ENCODE measurements around the gene NAALADL2.
A peak's percentile ranks its signal among the peaks of the same experiment; 100 is the strongest.

The NAALADL2 gene

GRCh38 chr3:175648899-175649298 lies 789.8 kb downstream of the NAALADL2 start:
- Histone ChIP-seq H3K4me3 (ENCODE audit: low read depth, low read length) (no peak overlapping the region), H3K27ac (ENCODE audit: low read depth, low read length) (no peak overlapping the region), H3K27me3 (ENCODE audit: control insufficient read depth, insufficient read depth, low read length) (no peaks in the 10 kb centered on the region), H3K9me3 (ENCODE audit: control insufficient read depth, insufficient read depth, low read depth, low read length) (no peaks in the 10 kb centered on the region), H3K4me1 (ENCODE audit: control insufficient read depth, insufficient read depth, low read length) (no peaks in the 10 kb centered on the region), H3K9ac (ENCODE audit: low read length) (no peak overlapping the region), H3K36me3 (ENCODE audit: control insufficient read depth, insufficient read depth, low read length) (no peaks in the 10 kb centered on the region)

DNA sequence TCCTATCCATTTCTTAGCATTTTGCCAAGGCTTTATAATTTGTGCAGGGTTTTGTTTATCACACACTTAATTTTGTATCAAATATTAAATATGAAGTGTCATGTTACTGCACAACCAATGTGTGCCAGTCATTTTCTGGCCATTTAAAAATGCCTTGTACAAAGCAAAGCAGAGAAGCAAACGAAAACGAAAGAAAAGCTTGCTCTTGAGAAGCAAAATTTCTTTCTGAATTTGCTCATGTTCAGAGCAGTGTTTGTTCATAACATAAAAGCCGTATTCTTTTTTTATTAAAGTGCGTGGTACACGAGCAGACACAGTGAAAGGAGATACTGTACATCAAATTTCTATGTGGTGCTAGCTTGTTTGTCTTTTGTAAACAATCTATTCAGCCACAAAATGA lies 792.6 kb downstream of the NAALADL2 start:
- Histone ChIP-seq H3K27ac (ENCODE audit: low read depth, low read length) (no peak overlapping the region), H3K27me3 (ENCODE audit: control insufficient read depth, insufficient read depth, low read length) (no peaks in the 10 kb centered on the region), H3K9ac (ENCODE audit: low read length) (no peak overlapping the region), H3K36me3 (ENCODE audit: control insufficient read depth, insufficient read depth, low read length) (no peaks in the 10 kb centered on the region), H3K4me3 (ENCODE audit: low read depth, low read length) (no peak overlapping the region), H3K4me1 (ENCODE audit: control insufficient read depth, insufficient read depth, low read length) (no peaks in the 10 kb centered on the region), H3K9me3 (ENCODE audit: control insufficient read depth, insufficient read depth, low read depth, low read length) (no peaks in the 10 kb centered on the region)

DNA sequence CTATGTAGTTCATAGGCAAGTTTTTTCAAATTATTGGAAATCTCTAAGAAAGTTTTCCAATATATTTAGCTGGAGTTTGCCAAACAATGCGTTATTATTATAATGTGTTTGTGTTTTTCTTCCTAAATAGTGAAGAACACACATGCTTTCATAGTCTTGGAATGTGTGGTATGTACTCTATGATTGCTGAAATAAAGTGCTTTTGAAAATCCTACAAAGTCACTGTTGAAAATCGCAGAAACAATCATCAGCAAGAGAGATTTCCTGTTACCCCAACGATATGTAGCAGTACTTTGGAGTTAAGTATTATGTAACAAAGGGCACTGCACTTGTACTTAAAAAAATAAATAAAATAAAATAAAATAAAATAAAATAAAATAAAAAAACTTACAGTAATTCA lies 796.2 kb downstream of the NAALADL2 start:
- no peaks in the 10 kb centered on the region for H3K36me3 ChIP-seq (ENCODE audit: control insufficient read depth, insufficient read depth, low read length)
- no peak overlapping the region for H3K27ac ChIP-seq (ENCODE audit: low read depth, low read length)
- H3K9ac ChIP-seq (ENCODE audit: low read length), result no peak overlapping the region

GRCh38 chr3:175656461-175656860 lies 797.3 kb downstream of the NAALADL2 start:
- Histone ChIP-seq H3K4me3 (ENCODE audit: low read depth, low read length) (no peak overlapping the region), H3K9ac (ENCODE audit: low read length) (no peak overlapping the region), H3K4me1 (ENCODE audit: control insufficient read depth, insufficient read depth, low read length) (no peaks in the 10 kb centered on the region), H3K27me3 (ENCODE audit: control insufficient read depth, insufficient read depth, low read length) (no peaks in the 10 kb centered on the region), H3K9me3 (ENCODE audit: control insufficient read depth, insufficient read depth, low read depth, low read length) (no peaks in the 10 kb centered on the region), H3K36me3 (ENCODE audit: control insufficient read depth, insufficient read depth, low read length) (no peaks in the 10 kb centered on the region), H3K27ac (ENCODE audit: low read depth, low read length) (no peak overlapping the region)

More for the DNA sequence above, 796.2 kb downstream of the NAALADL2 start:
- no peak overlapping the region for H3K4me3 ChIP-seq (ENCODE audit: low read depth, low read length)
- H3K9me3 ChIP-seq (ENCODE audit: control insufficient read depth, insufficient read depth, low read depth, low read length), result no peaks in the 10 kb centered on the region
- no peaks in the 10 kb centered on the region for H3K4me1 ChIP-seq (ENCODE audit: control insufficient read depth, insufficient read depth, low read length)
- H3K27me3 ChIP-seq (ENCODE audit: control insufficient read depth, insufficient read depth, low read length), result no peaks in the 10 kb centered on the region

- Histone ChIP-seq H3K27ac (ENCODE audit: low read depth, low read length) (no peak overlapping the region), H3K9me3 (ENCODE audit: control insufficient read depth, insufficient read depth, low read depth, low read length) (no peaks in the 10 kb centered on the region), H3K36me3 (ENCODE audit: control insufficient read depth, insufficient read depth, low read length) (no peaks in the 10 kb centered on the region), H3K4me1 (ENCODE audit: control insufficient read depth, insufficient read depth, low read length) (no peaks in the 10 kb centered on the region), H3K4me3 (ENCODE audit: low read depth, low read length) (no peak overlapping the region), H3K27me3 (ENCODE audit: control insufficient read depth, insufficient read depth, low read length) (no peaks in the 10 kb centered on the region), H3K9ac (ENCODE audit: low read length) (no peak overlapping the region)
Measured at GRCh38 chr3:175659670-175660350, 800.7 kb downstream of the NAALADL2 start.

DNA sequence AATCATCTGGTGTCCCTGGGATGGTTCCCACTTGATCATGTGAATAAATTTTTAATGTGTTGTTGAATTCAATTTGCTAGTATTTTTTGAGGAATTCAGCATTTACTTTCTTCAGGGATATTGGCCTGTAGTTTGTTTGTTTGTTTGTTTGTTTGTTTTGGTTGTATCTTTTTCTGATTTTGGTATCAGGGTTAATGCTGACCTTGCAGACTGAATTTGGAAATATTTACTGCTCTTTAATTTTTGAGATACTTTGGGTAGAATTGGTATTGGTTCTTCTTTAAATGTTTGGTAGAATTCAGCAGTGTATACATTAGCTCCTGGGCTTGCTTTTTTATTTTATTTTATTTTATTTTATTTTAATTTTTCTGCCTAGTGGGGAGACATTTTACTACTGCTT lies 803.7 kb downstream of the NAALADL2 start:
- no peak overlapping the region for H3K4me3 ChIP-seq (ENCODE audit: low read depth, low read length)
- no peaks in the 10 kb centered on the region for H3K36me3 ChIP-seq (ENCODE audit: control insufficient read depth, insufficient read depth, low read length)
- H3K4me1 ChIP-seq (ENCODE audit: control insufficient read depth, insufficient read depth, low read length), result no peaks in the 10 kb centered on the region
- no peak overlapping the region for H3K27ac ChIP-seq (ENCODE audit: low read depth, low read length)
- H3K9me3 ChIP-seq (ENCODE audit: control insufficient read depth, insufficient read depth, low read depth, low read length), result no peaks in the 10 kb centered on the region
- H3K27me3 ChIP-seq (ENCODE audit: control insufficient read depth, insufficient read depth, low read length), result no peaks in the 10 kb centered on the region
- H3K9ac ChIP-seq (ENCODE audit: low read length), result no peak overlapping the region

- Histone ChIP-seq H3K4me3 (ENCODE audit: low read depth, low read length) (no peak overlapping the region), H3K27ac (ENCODE audit: low read depth, low read length) (no peak overlapping the region), H3K36me3 (ENCODE audit: control insufficient read depth, insufficient read depth, low read length) (no peaks in the 10 kb centered on the region), H3K4me1 (ENCODE audit: control insufficient read depth, insufficient read depth, low read length) (no peaks in the 10 kb centered on the region), H3K9ac (ENCODE audit: low read length) (no peak overlapping the region), H3K9me3 (ENCODE audit: control insufficient read depth, insufficient read depth, low read depth, low read length) (no peaks in the 10 kb centered on the region), H3K27me3 (ENCODE audit: control insufficient read depth, insufficient read depth, low read length) (no peaks in the 10 kb centered on the region)
Measured at GRCh38 chr3:175664911-175665310, 805.8 kb downstream of the NAALADL2 start.

GRCh38 chr3:175668300-175668699 lies 809.2 kb downstream of the NAALADL2 start:
- no peaks in the 10 kb centered on the region for H3K9me3 ChIP-seq (ENCODE audit: control insufficient read depth, insufficient read depth, low read depth, low read length)
- H3K9ac ChIP-seq (ENCODE audit: low read length), result no peak overlapping the region
- no peak overlapping the region for H3K27ac ChIP-seq (ENCODE audit: low read depth, low read length)
- H3K27me3 ChIP-seq (ENCODE audit: control insufficient read depth, insufficient read depth, low read length), result no peaks in the 10 kb centered on the region
- H3K4me3 ChIP-seq (ENCODE audit: low read depth, low read length), result no peak overlapping the region
- H3K36me3 ChIP-seq (ENCODE audit: control insufficient read depth, insufficient read depth, low read length), result no peaks in the 10 kb centered on the region
- no peaks in the 10 kb centered on the region for H3K4me1 ChIP-seq (ENCODE audit: control insufficient read depth, insufficient read depth, low read length)

- no peak overlapping the region for H3K4me3 ChIP-seq (ENCODE audit: low read depth, low read length)
- H3K4me1 ChIP-seq (ENCODE audit: control insufficient read depth, insufficient read depth, low read length), result no peaks in the 10 kb centered on the region
- no peak overlapping the region for H3K27ac ChIP-seq (ENCODE audit: low read depth, low read length)
- H3K9me3 ChIP-seq (ENCODE audit: control insufficient read depth, insufficient read depth, low read depth, low read length), result no peaks in the 10 kb centered on the region
- no peaks in the 10 kb centered on the region for H3K27me3 ChIP-seq (ENCODE audit: control insufficient read depth, insufficient read depth, low read length)
- H3K36me3 ChIP-seq (ENCODE audit: control insufficient read depth, insufficient read depth, low read length), result no peaks in the 10 kb centered on the region
- H3K9ac ChIP-seq (ENCODE audit: low read length), result no peak overlapping the region
Measured at GRCh38 chr3:175670557-175670956, 811.4 kb downstream of the NAALADL2 start.

GRCh38 chr3:175672119-175672689 lies 813.1 kb downstream of the NAALADL2 start:
- no peak overlapping the region for H3K27ac ChIP-seq (ENCODE audit: low read depth, low read length)
- no peak overlapping the region for H3K4me3 ChIP-seq (ENCODE audit: low read depth, low read length)
- H3K9ac ChIP-seq (ENCODE audit: low read length), result no peak overlapping the region

GRCh38 chr3:175679568-175679967 lies 820.4 kb downstream of the NAALADL2 start:
- Histone ChIP-seq H3K9ac (ENCODE audit: low read length) (no peak overlapping the region), H3K27me3 (ENCODE audit: control insufficient read depth, insufficient read depth, low read length) (no peaks in the 10 kb centered on the region), H3K36me3 (ENCODE audit: control insufficient read depth, insufficient read depth, low read length) (no peaks in the 10 kb centered on the region), H3K4me3 (ENCODE audit: low read depth, low read length) (no peak overlapping the region), H3K4me1 (ENCODE audit: control insufficient read depth, insufficient read depth, low read length) (no peaks in the 10 kb centered on the region), H3K9me3 (ENCODE audit: control insufficient read depth, insufficient read depth, low read depth, low read length) (peaks cover 6% of the 10 kb centered on the region; the same call in 1 of the 2 replicates), H3K27ac (ENCODE audit: low read depth, low read length) (peak overlapping the region; percentile 77; the same call in 1 of the 2 replicates)

More at GRCh38 chr3:175672119-175672689, 813.1 kb downstream of the NAALADL2 start:
- Histone ChIP-seq H3K27me3 (ENCODE audit: control insufficient read depth, insufficient read depth, low read length) (no peaks in the 10 kb centered on the region), H3K4me1 (ENCODE audit: control insufficient read depth, insufficient read depth, low read length) (no peaks in the 10 kb centered on the region), H3K9me3 (ENCODE audit: control insufficient read depth, insufficient read depth, low read depth, low read length) (no peaks in the 10 kb centered on the region), H3K36me3 (ENCODE audit: control insufficient read depth, insufficient read depth, low read length) (no peaks in the 10 kb centered on the region)

Data from HUES6 (cell line).